HPDE6-E6E7 (cell line): ENCODE measurements around the gene AGT.
"Not testable (repeated sequence)": the region's sequence is repeated elsewhere in the genome, so short reads cannot be mapped to it uniquely, and the experiment has no call there.

Experiments used
- DNase-seq: peaks from one replicate; pipeline ENCODE4 v3.0.0; 2011; ENCODE audit warnings: missing footprints; ENCODE audit errors: extremely low spot score

Gene AGT

GRCh38 chr1:230744382-230744781, 30.5 kb upstream of the AGT start:
- no peak for DNase-seq

DNA sequence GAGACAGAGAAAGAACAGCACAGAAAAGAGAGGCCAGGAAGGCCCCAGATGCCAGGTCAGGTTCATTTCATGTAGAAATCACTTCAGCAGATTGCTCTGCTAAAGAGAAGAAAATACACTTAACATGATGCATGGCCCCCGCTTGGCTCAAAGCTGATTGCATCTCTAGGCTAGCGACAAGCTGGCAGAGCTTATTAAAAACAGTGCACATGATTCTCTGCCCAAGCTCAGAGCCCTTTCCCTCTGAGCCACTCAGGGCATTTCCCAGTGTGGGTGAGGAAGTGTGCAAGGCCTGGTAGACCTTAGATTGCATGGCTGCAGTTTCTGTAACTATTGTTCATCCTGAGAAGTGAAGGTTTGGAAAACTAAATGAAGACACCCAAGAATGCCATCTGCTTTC, 30.0 kb upstream of the AGT start:
- DNase-seq: no peak

- no peak for DNase-seq
Measured at GRCh38 chr1:230739564-230740290, 25.8 kb upstream of the AGT start.

DNA sequence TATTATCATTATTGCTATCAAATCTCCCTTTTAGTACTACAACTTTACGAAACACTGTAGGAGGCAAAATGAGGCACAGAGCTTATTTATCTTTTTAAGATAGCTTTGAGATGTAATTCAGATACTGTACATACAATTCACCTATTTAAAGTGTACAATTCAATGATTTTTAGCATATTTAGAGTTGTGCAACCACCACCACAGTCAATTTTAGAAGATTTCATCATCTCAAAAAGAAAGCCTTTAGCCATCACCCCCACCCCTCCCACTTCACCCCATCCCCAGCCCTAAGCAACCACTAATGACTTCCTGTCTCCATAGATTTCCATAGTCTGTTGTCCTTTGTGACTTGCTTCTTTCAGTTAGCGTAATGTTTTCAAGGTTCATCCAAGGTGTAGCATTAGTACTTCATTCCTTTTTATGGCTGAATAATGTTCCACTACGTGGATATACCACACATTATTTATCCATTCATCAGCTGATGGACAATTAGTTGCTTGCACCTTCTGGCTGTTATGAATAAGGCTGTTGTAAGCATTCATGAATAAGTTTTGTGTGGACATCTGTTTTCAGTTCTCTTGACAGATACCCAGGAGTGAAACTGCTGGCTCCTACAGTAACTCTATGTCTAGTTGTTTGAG, 23.8 kb upstream of the AGT start:
- DNase-seq: no peak

DNA sequence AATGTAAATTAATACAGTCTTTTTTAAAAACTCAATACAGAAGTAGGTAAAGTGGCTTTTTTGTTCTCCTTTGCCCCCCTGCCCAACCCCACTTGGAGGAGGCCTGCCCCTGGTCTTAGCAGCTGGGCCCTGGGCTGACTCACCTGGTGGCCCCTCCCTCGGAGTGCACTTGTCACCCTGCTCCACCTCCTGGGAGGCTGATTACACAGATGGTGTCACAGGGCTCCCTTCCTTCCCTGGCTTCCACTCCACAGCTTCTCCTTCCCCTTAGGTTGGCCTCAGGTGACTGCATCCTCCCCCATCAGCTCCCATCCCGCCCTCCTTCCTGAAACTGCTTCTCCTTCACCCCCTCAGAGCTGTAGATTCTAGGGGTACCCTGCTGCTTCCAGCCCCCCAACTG, 21.5 kb upstream of the AGT start:
- no peak for DNase-seq

DNA sequence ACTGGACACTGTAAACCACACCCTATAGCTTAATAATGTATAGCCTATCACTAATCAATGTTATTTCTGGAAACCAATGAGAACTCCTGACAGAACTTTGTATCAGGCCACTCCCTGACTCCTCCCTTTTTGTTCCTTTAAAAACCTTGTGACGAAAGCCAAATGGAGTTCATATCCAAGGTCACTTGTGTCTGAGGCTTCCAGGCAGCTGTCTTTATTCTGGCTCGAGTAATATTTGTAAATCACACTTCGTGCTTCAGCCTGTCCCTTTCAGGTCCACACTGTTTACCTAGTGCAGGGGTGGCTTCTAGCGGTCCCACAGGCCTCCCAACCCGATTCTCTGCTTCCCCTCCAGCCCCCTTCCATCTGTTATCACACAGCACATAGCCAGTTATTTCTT, 17.1 kb upstream of the AGT start:
- DNase-seq: no peak

DNA sequence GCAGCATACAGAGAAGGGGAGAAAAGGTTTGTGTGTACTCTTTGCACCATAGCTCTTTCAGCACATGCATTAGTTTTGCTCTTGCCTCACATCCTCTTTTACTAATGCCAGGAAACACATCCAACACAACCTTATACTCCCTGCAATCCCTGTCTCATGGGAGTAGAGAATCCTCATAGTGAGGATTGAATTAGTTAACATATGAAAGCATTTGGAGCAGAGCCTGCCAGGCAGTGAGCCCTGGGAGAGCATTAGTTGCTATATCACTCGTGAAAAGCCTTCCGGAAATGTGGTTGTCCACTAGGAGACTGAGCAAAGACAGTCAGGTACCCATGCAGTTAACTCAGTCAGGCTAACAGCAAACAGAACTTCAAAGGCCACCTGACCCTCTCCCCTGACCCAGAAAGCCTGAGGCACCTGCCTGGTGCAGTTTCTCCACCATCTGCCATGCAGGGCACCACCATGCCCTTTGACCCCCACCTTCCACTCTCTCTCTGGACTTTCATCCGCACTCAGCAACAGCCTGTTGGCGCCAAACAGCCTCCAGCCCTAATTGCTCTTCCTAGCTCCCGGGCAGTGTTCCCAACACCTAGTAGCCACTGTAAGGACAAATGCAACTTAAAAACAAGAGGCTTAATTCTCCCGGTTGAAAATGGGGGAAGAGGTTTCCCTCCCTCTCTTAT, 14.9 kb upstream of the AGT start:
- DNase-seq: no peak

GRCh38 chr1:230725256-230726012, 11.5 kb upstream of the AGT start:
- no peak for DNase-seq

DNA sequence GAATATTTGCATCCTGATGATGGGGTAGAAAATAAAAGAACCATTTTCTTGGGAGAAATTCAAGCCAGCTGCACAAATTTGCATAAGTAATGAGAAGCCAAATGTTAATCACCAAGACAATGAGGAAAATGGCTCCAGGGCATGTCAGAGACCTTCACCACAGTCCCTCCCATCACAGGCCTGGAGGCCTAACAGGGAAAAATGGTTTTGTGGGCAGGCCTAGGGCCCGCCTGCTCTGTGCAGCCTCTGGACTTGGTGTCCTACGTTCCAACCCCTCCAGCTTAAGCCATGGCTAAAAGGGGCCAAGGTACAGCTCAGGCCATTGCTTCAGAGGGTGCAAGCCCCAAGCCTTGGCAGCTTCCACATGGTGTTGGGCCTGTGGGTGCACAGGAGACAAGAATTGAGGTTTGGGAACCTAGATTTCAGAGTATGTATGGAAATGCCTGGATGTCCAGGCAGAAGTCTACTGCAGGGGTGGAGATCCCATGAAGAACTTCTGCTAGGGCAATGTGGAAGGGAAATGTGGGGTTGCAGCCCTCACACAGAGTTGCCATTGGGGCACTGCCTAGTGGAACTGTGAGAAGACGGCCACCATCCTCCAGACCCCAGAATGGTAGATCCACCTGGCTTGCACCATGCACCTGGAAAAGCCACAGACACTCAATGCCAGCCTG, 8.1 kb upstream of the AGT start:
- DNase-seq: not testable (repeated sequence)

- DNase-seq: no peak
Measured at GRCh38 chr1:230717251-230717650, 3.3 kb upstream of the AGT start.

GRCh38 chr1:230716453-230716852, 2.5 kb upstream of the AGT start:
- DNase-seq: not testable (repeated sequence)

DNA sequence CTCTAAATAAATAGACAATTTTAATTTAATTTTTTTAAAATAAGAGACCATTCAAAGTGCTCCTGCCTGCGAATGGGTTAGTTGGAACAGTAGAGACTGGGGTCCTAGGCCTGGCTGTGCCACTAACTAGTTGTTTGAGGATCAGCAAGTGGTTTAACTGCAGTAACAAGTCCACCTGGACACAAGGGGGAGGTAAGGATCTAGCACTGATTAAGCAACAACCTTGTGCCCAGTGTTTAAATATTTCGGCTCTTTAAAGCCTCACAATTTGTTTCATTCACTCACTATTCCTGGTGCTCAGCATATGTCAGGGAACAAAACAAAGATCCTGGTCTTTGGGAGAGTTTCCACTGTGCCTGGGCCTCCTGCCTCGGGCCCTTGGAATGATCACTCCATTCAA, 1.6 kb upstream of the AGT start:
- no peak for DNase-seq

DNA sequence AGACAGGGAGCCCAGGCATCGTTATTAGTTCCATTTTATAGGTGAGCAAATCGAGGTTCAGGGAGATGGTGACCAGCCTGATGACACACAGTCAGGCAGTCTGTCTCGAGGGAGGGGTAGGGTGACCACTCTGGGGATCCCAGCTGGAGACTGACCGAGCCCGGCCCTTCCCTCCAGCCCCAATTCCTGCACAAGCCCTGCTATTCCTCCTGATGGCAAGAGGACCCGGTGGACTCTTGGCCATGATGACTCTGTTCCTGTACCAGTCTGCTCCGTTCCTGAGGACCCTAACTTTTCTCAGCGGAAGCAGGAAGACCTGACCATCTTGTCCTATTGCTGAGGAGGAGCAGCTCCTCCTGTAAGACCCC, 391 bp downstream of the AGT start:
- DNase-seq: no peak

- no peak for DNase-seq
Measured at GRCh38 chr1:230713138-230713537, 784 bp downstream of the AGT start.

DNA sequence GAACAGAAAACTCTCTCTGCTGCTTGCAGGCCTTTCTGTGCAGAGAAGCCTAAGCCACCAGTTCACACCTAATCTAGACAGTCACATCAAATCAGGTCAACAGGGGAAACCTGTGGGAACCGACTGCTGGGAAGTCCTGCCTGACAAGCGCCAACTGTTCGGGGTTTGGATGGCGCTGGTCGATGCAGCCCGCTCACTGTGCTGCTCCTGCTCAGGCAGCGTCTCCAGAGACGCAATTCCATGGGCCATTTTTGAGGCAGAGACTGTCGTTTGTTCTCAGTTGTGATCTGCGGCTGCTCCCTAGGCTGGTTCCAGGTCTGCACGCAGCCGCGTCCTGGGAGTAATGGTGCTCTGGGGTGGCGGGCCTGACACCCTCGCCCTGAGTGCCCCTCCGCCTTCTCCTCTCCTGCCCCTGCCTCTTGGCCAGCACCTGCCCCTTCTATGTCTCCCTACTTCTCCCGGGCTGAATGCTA, 1.4 kb downstream of the AGT start:
- DNase-seq: no peak

DNA sequence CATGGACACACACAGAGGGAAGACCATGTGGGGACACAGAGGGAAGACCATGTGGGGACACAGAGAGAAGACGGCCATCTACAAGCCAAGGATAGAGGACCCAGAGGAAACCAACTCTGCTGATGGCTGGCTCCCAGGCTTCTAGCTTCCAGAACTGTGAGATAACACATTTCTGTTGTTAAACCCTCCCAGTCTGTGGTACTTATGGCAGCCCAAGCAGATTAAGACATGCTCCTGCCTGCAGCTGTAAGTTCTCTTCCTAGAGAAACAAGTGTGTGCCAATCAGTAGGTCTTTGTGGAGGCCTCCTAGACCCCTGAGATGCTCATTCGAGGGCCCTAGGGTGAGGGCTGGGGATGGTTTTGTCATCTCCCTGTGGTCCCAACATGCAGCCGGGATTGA, 2.7 kb downstream of the AGT start:
- DNase-seq: no peak

DNA sequence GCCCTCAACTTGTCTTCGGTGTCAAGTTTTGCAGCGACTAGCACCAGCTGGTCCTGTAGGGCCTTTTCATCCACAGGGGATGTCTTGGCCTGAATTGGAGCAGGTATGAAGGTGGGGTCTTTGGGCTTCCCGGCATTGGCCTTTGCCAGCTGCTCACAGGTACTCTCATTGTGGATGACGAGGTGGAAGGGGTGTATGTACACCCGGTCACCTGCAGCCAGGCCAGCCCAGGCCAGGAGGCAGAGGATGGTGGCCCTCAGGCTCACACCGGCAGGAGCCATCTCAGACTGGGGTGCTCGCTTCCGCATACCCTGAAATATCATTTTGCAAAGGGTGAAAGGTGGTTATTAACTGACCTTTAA, 3.4 kb downstream of the AGT start:
- no peak for DNase-seq

DNA sequence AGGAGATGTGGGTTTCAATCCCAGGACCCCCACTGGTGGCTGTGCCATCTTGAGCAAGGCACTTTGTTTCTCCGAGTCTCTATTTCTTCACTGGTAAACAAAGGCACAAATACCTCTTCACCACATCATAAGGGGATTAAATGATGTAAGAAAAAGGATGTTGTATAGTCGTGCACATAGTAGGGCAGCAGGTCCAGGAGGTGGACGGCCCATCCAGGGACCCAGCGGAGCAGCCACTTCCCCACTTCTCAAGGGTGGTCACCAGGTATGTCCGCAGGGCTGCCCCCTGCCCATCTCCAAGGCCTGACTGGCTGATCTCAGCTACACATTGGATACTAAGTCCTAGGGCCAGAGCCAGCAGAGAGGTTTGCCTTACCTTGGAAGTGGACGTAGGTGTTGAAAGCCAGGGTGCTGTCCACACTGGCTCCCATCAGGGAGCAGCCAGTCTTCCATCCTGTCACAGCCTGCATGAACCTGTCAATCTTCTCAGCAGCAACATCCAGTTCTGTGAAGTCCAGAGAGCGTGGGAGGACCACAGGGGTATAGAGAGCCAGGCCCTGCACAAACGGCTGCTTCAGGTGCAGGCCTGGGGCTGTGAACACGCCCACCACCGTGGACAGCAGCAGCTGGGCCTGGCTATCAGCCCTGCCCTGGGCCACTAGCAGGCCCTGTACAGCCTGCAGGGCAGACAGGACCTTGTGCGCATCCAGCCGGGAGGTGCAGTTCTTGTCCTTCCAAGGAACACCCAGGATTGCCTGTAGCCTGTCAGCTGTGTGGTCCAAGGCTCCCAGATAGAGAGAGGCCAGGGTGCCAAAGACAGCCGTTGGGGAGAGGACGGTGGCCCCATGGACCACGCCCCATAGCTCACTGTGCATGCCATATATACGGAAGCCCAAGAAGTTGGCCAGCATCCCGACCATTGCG, 4.0 kb downstream of the AGT start:
- DNase-seq: no peak

GRCh38 chr1:230708631-230709580, 5.0 kb downstream of the AGT start:
- peak; percentile 27 for DNase-seq
